NB4 (cell line): ENCODE measurements around the gene JSRP1.
A peak's percentile ranks its signal among the peaks of the same experiment; 100 is the strongest.

Experiments
- DNase-seq: peaks from one replicate; pipeline ENCODE4 v3.0.0; 2010; ENCODE audit warnings: low read depth
- H3K4me3 ChIP-seq: one replicate; pipeline ENCODE4 v1.5.1; 2011; ENCODE audit warnings: mild to moderate bottlenecking, low read depth, low read length, moderate library complexity
- MYC ChIP-seq: IDR thresholded peaks from 2 replicates; pipeline ENCODE4 v1.6.1; 2011; ENCODE audit warnings: low read depth, low read length
- POLR2A ChIP-seq: IDR thresholded peaks from 2 replicates; pipeline ENCODE4 v1.6.1; 2011; ENCODE audit warnings: mild to moderate bottlenecking; ENCODE audit not compliant: insufficient read length; ENCODE audit errors: extremely low read depth
- TF ChIP-seq, protein P1 (sequence below): IDR thresholded peaks from one replicate; pipeline ENCODE4 v1.5.1; 2012; ENCODE audit warnings: low read depth, low read length
- TF ChIP-seq, protein P2 (sequence below): IDR thresholded peaks from 2 replicates; pipeline ENCODE4 v1.6.1; 2011; ENCODE audit warnings: low read depth, low read length

JSRP1 gene

DNA sequence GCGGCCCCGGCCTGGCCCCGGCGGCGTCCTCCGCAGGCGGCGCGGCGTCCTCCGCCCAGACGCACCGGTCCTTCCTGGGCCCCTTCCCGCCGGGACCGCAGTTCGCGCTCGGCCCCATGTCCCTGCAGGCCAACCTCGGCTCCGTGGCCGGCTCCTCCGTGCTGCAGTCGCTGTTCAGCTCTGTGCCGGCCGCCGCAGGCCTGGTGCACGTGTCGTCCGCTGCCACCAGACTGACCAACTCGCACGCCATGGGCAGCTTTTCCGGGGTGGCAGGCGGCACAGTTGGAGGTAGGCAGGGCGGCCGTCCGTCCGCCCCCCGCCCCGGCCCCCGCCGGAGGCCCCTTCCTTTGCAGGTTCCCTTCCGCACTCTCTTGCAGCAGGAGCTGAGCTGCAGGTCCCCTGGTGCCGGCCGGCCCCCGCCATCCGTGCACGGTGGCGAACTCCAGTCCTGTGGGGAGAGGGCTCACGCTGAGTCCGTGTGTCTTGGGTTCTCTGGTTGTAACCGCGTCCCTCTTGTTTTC, 29.3 kb downstream of the JSRP1 start:
- peak; percentile 83 for DNase-seq
- TF ChIP-seq POLR2A = no peak
- TF ChIP-seq, protein P1, sequence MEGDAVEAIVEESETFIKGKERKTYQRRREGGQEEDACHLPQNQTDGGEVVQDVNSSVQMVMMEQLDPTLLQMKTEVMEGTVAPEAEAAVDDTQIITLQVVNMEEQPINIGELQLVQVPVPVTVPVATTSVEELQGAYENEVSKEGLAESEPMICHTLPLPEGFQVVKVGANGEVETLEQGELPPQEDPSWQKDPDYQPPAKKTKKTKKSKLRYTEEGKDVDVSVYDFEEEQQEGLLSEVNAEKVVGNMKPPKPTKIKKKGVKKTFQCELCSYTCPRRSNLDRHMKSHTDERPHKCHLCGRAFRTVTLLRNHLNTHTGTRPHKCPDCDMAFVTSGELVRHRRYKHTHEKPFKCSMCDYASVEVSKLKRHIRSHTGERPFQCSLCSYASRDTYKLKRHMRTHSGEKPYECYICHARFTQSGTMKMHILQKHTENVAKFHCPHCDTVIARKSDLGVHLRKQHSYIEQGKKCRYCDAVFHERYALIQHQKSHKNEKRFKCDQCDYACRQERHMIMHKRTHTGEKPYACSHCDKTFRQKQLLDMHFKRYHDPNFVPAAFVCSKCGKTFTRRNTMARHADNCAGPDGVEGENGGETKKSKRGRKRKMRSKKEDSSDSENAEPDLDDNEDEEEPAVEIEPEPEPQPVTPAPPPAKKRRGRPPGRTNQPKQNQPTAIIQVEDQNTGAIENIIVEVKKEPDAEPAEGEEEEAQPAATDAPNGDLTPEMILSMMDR = no peak
- TF ChIP-seq, protein P2, sequence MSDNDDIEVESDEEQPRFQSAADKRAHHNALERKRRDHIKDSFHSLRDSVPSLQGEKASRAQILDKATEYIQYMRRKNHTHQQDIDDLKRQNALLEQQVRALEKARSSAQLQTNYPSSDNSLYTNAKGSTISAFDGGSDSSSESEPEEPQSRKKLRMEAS = peak; percentile 83
- peak; percentile 73 for TF ChIP-seq MYC
- peak overlapping the region; percentile 48 for H3K4me3 ChIP-seq

DNA sequence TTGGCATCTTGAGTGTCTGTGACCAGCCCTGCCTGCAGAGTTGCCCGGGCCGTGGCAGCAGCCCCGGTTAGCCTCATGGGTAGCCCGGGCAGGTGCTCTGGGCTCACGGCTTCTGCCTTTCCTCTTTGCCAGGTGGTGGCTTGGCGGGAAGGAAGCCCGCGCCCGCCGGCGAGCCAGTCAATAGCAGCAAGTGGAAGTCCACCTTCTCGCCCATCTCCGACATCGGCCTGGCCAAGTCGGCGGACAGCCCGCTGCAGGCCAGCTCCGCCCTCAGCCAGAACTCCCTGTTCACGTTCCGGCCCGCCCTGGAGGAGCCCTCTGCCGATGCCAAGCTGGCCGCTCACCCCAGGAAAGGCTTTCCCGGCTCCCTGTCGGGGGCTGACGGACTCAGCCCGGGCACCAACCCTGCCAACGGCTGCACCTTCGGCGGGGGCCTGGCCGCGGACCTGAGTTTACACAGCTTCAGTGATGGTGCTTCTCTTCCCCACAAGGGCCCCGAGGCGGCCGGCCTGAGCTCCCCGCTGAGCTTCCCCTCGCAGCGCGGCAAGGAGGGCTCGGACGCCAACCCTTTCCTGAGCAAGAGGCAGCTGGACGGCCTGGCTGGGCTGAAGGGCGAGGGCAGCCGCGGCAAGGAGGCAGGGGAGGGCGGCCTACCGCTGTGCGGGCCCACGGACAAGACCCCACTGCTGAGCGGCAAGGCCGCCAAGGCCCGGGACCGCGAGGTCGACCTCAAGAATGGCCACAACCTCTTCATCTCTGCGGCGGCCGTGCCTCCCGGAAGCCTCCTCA, 30.0 kb downstream of the JSRP1 start:
- TF ChIP-seq MYC (no peak), POLR2A (no peak)
- TF ChIP-seq, protein P2 = no peak
- TF ChIP-seq, protein P1 = no peak
- DNase-seq = no peak
- peak overlapping the region; percentile 48 for H3K4me3 ChIP-seq

DNA sequence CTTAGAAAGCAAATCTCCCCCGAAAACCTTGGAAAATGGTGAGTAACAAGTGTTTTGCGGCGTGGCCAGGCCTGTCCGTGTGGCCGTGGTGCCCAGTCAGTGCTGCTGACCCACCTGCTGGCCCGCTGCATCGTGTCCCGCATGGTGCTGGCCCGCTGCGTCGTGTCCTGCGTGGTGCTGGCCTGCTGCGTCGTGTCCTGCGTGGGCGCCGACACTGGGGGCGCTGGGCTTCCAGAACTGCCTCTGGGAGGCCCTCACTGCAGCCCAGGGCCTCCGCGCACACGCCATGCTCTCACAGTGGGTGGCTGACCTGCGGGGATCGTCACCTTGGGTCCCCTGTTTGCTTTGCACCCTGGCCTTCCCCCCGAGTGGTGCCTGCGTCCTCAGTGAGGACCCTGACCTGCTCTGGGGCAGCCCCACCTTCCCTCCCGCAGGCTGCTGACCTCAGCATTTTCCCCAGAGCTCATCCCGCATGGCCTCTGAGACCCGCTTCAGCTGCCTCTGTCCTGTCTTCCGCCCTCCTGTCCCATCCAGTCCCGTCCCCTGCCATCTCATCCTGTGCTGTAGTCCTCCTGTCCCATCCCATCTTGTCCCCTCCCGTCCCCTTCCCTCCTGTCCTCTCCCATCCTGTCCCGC, 30.7 kb downstream of the JSRP1 start:
- H3K4me3 ChIP-seq = peak overlapping the region; percentile 48
- TF ChIP-seq, protein P2 = 0 out of 2 replicates have a peak, but pooled peaks have one; percentile 8
- TF ChIP-seq POLR2A = no peak
- no peak for DNase-seq

DNA sequence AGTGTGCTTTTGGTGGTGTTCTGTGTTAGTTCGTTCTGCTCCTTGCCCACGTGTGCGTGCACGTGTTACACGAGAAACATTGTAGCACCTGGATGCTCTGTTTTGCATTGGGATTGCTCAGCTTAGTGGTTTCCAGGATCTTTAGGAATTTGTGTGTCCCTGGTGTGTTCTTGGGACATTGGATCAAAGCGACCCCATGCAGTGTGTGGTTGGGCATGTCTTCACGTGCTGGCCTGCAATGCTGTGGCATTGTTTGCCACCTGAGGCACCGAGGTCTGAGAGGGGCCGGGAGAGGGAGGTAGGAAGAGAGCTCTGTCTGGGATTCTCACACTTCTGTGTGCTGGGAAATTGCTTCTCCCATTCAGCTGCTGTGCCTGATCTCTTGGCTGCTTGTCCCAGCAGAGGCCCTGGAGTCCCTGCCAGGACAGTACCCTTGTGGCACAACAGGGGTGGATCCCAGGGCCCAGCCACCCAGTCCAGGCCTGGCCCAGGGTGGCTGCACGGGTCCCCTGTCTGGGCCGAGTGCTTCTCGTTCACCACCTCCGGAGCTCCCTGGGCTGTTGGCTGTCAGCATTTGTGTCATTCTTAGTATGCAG, 31.4 kb downstream of the JSRP1 start:
- H3K4me3 ChIP-seq = no peak overlapping the region
- DNase-seq = no peak
- no peak for TF ChIP-seq POLR2A
- TF ChIP-seq, protein P1 = no peak
- TF ChIP-seq, protein P2 = no peak
- no peak for TF ChIP-seq MYC

DNA sequence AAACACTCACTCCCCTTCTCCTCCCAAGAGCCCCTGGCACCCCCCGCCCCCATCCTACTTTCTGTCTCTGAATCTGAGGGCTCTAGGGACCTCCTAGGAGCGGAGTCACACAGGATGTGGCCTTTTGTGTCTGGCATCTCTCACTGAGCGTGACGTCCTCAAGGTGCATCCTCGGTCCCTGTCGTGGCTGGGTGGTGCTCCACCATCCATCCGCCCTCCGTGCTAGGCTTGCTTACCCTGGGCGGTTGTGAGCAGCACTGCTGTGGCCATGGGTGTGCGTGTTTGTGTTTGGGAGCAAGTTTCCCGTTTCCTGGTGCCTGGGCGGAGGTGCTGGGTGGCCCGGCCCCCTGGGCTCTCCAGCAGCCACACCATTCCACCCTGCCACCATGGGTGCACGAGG, 32.3 kb downstream of the JSRP1 start:
- TF ChIP-seq, protein P1 = no peak
- no peak for TF ChIP-seq POLR2A
- TF ChIP-seq, protein P2 = no peak
- no peak for TF ChIP-seq MYC
- DNase-seq = peak; percentile 33

DNA sequence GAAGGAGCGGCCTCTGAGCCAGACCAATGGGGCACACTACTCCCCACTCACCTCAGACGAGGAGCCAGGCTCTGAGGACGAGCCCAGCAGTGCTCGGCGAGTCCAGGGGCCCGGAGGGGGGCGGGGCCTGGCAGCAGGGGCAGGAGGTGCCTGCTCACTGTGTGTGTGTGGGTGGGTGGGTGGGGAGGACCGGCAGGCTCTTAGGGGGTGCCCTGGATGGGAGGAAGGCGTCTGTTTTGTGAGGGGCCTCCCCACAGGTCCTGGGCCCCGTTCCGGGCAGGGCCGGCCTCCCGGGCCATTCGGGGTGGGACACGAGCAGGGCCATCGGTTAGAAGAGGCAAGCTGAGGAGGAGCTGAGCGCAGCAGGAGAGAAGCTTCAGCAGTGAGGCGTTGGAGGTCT, 32.8 kb downstream of the JSRP1 start:
- no peak for DNase-seq
- no peak overlapping the region for H3K4me3 ChIP-seq

More for the DNA sequence above, 32.3 kb downstream of the JSRP1 start:
- H3K4me3 ChIP-seq = no peak overlapping the region

More for the DNA sequence above, 32.8 kb downstream of the JSRP1 start:
- TF ChIP-seq, protein P2 = no peak
- TF ChIP-seq, protein P1 = no peak
- TF ChIP-seq POLR2A (no peak), MYC (no peak)
